NCI-H1048 (cell line): ENCODE measurements around the gene DAGLB.

Experiments used
- DNase-seq: peaks from one replicate; lab custom pipeline; 2025; lab: John Stamatoyannopoulos, UW

The DAGLB gene

DNA sequence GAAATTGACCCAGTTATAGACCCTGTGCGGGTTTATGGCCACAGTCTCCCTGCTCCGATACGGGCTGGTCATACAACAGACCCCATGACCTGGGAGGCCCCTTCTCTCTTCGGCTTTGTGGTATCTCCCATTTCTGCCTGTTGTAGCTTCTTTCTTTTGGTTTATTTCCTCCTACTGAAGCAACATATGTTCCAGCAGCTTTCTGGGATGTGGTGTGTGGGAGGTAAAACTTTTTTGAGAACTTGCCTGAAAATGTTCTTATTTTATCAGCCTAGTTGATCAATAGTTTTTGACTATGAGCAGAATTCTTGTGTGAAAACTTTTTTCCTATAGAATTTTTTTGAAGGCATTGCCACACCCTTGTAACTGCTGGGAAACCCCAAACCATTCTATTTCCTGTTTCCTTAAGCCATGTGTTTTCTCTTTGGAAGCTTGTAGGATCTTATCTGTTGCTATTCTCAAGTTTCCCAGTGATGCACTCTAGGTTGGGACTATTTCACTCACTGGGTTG is 80.0 kb downstream of the DAGLB start:
- no peak for DNase-seq

DNA sequence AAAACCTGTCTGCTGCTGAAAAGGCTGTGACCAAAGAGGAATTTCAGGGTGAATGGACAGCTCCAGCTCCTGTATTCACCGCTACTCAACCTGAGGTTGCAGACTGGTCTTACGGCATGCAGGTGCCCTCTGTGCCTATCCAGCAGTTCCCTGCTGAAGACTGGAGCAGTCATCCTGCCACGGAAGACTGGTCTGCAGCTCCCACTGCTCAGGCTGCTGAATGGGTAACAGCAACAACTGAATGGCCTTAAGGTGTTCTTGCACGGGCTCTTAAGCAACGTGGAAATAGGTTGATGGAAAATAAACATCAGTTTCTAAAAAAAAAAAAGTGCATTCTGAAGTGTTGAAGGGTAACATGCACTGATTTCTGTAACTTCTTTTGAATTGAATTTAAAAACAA is 82.3 kb downstream of the DAGLB start:
- DNase-seq: no peak

DNA sequence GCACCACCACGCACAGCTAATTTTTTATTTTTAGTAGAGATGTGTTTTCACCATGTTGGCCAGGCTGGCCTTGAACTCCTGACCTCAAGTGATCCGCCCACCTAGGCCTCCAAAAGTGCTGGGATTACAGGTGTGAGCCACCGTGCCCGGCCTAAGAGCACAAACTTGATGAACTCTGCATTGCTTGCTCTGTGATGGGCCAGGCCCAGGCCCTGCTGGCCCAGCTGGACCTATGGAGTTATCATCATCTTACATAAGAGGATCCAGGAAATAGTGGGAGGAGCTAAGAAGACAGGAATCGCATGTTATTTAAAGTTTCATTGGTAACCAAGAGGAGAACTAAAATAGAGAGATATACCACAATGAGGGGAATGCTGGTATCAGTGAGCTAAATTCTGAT is 86.9 kb downstream of the DAGLB start:
- no peak for DNase-seq

DNA sequence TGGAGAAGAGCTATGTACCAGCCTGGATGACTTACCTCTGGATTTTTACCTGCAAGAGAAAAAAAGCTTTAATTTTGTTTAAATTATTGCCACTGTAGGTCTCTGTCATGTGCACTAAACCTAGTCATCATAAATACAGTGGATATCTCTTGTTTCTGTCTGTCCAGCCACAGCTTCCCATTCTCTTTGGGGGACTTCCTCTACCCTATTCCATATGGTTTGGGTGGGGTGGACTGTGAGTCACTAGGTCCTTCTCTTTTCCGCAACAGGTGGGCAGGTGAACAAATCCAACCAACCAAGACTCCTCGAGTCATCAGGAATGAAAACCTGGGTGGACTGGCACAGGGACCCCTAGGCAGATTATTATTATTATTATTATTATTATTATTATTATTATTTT is 88.0 kb downstream of the DAGLB start:
- no peak for DNase-seq
